ENCODE data around the gene NBEAL1. TPM values are rescaled to one million over a fixed set of nuclear protein-coding genes. Genes with fewer than 3 reads are reported as not detected.

The NBEAL1 gene
- total RNA-seq, 2 donors from 2014 or later, result 99.2 to 119 TPM

- Histone ChIP-seq H3K4me1 (ENCODE audit: control insufficient read depth in 1 of 2, low read depth in 2 of 2) (peaks cover 11 to 27% of the 10 kb centered on the region in 2 donors), H3K4me3 (peak overlapping the region; percentile 84), H3K27me3 (replicated peaks; ENCODE audit: insufficient read depth) (no peaks in the 10 kb centered on the region), H3K9me3 (no peaks in the 10 kb centered on the region), H3K27ac (peak overlapping the region in 1 of 2 donors; percentile 92), H3K36me3 (no peaks in the 10 kb centered on the region)
- no peak for TF ChIP-seq CTCF (IDR thresholded peaks at IDR 0.05)
- DNase-seq (ENCODE audit: low spot score) (no peak), ATAC-seq (ENCODE audit: insufficient number of reproducible peaks, low FRiP score, low read depth) (no peak)
Measured at GRCh38 chr2:203237346-203238238, 222.9 kb downstream of the NBEAL1 start.

GRCh38 chr2:203238292-203238703 lies 223.6 kb downstream of the NBEAL1 start:
- no peaks in the 10 kb centered on the region for H3K9me3 ChIP-seq
- H3K27ac ChIP-seq, result peak overlapping the region; percentile 92 to 98
- no peak for ATAC-seq (ENCODE audit: insufficient number of reproducible peaks, low FRiP score, low read depth)
- H3K36me3 ChIP-seq, result no peaks in the 10 kb centered on the region
- no peak for TF ChIP-seq CTCF (IDR thresholded peaks at IDR 0.05)
- peaks cover 11 to 27% of the 10 kb centered on the region in 2 donors for H3K4me1 ChIP-seq (ENCODE audit: control insufficient read depth in 1 of 2, low read depth in 2 of 2)
- no peak for DNase-seq (ENCODE audit: low spot score)
- H3K4me3 ChIP-seq, result peak overlapping the region; percentile 84
- no peaks in the 10 kb centered on the region for H3K27me3 ChIP-seq (replicated peaks; ENCODE audit: insufficient read depth)

GRCh38 chr2:203238704-203239526 lies 224.2 kb downstream of the NBEAL1 start, which contains the start of gene CYP20A1:
Gene CYP20A1 (plus strand): TSS chr2:203239018. CDS start chr2:203239063, 45 bp downstream.
- peak; percentile 96 for ATAC-seq (ENCODE audit: insufficient number of reproducible peaks, low FRiP score, low read depth)
- peak; percentile 43 for TF ChIP-seq CTCF (IDR thresholded peaks at IDR 0.05)
- Histone ChIP-seq H3K27ac (peak within 1 kb of the TSS; percentile 92 to 98), H3K4me3 (peak within 1 kb of the TSS; percentile 84), H3K4me1 (ENCODE audit: control insufficient read depth in 1 of 2, low read depth in 2 of 2) (peaks cover 11 to 27% of the 10 kb centered on the region in 2 donors), H3K36me3 (peaks cover 2% of the 10 kb centered on the region), H3K9me3 (no peaks in the 10 kb centered on the region), H3K27me3 (replicated peaks; ENCODE audit: insufficient read depth) (no peaks in the 10 kb centered on the region)
- DNase-seq (ENCODE audit: low spot score), result peak; percentile 72

DNA sequence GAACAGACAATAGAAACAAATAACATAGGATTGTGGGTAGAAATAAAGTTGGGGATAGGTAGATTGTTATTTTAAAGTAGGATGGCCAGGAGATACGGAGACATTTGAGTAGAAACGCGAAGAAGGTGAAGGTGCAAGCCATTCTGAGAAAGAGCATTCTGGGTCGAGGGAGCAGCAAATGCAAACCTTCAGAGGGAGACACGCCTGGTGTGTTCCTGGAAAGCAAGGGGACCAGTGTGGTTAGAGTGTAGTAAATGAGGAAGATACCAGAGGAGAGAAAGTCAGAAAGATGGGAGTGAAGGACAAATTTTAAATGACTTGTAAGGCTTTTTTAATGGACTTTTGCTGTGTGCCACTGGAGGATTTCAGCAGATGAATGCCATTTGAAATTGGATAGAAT lies 225.8 kb downstream of the NBEAL1 start:
- peak overlapping the region; percentile 84 for H3K4me3 ChIP-seq
- H3K27me3 ChIP-seq (replicated peaks; ENCODE audit: insufficient read depth), result no peaks in the 10 kb centered on the region
- DNase-seq (ENCODE audit: low spot score) (no peak), ATAC-seq (ENCODE audit: insufficient number of reproducible peaks, low FRiP score, low read depth) (no peak)
- H3K4me1 ChIP-seq (ENCODE audit: control insufficient read depth in 1 of 2, low read depth in 2 of 2), result peaks cover 11 to 27% of the 10 kb centered on the region in 2 donors
- no peaks in the 10 kb centered on the region for H3K9me3 ChIP-seq
- H3K36me3 ChIP-seq, result peaks cover 7% of the 10 kb centered on the region
- no peak for TF ChIP-seq CTCF (IDR thresholded peaks at IDR 0.05)
- no peak overlapping the region for H3K27ac ChIP-seq

DNA sequence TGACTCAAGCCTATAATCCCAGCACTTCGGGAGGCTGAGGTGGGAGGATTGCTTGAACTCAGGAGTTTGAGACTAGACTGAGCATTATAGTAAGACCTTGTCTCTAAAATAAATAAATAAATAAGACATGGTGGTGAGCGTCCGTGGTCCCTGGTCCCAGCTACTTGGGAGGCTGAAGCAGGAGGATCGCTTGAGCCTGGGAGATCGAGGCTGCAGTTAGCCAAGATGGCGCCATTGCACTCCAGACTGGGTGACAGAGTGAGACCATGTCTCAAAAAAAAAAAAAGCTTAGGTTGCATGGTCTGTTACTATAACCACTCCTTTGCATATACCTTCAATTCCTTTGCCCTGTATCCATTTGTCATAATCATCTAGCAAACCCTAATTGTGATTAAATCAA lies 227.8 kb downstream of the NBEAL1 start:
- TF ChIP-seq CTCF (IDR thresholded peaks at IDR 0.05), result no peak
- no peaks in the 10 kb centered on the region for H3K27me3 ChIP-seq (replicated peaks; ENCODE audit: insufficient read depth)
- no peaks in the 10 kb centered on the region for H3K9me3 ChIP-seq

More for the DNA sequence above, 227.8 kb downstream of the NBEAL1 start:
- Histone ChIP-seq H3K27ac (no peak overlapping the region), H3K4me1 (ENCODE audit: control insufficient read depth in 1 of 2, low read depth in 2 of 2) (peaks cover 11 to 26% of the 10 kb centered on the region in 2 donors), H3K36me3 (peaks cover 18% of the 10 kb centered on the region), H3K4me3 (no peak overlapping the region)
- DNase-seq (ENCODE audit: low spot score), result no peak
- ATAC-seq (ENCODE audit: insufficient number of reproducible peaks, low FRiP score, low read depth), result no peak
